Stimulated activated CD4-positive, alpha-beta T cell treated with anti-CD3 and anti-CD28 coated beads, Interleukin-15, amount 100 ng/mL, for 1 hour (primary cell): ENCODE data around the gene CFAP45.

ENCODE experiments used
- DNase-seq, 2 donors: peaks; one replicate each; pipeline ENCODE4 v3.0.0-alpha.2; 2020; ENCODE audit warnings: low read depth in 1 of 2, low spot score in 1 of 2

Gene CFAP45

GRCh38 chr1:159880430-159880829, 19.5 kb downstream of the CFAP45 start:
- no peak for DNase-seq

- DNase-seq: no peak
Observed at GRCh38 chr1:159879977-159880376, 20.0 kb downstream of the CFAP45 start.

- DNase-seq: no peak
Observed at GRCh38 chr1:159879136-159879535, 20.8 kb downstream of the CFAP45 start.

DNA sequence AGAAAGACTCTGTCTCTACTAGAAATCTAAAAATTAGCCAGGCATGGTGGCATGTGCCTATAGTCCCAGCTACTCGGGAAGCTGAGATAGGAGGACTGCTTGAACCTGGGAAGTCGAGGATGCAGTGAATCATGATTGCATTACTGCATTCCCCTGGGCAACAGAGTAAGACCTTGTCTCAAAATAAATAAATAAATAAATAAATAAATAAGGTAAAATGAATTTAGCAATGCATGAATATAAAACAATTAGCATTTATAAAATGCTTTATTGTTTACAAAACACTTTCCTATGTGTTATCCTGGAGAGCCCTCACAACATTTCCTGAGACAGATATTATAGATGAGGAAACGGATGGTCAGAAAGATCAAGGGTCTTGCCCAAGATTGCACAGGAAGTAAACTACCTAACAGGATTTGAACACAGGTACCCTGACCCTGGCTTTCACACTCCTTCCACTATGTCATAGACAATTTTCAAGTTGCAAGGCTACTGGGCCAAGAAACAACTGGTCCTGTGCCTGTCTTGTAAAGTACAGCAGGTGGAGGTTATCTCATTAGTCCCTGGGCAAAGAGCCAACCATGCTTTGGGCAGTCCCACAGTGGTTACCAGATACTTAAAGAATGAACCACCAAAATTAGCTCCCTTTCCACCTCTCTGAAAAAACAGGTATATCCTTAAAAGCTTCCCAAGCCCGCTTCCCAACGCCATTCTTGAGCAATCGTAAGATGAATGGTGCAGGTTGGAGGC, 22.1 kb downstream of the CFAP45 start:
- DNase-seq: no peak

DNA sequence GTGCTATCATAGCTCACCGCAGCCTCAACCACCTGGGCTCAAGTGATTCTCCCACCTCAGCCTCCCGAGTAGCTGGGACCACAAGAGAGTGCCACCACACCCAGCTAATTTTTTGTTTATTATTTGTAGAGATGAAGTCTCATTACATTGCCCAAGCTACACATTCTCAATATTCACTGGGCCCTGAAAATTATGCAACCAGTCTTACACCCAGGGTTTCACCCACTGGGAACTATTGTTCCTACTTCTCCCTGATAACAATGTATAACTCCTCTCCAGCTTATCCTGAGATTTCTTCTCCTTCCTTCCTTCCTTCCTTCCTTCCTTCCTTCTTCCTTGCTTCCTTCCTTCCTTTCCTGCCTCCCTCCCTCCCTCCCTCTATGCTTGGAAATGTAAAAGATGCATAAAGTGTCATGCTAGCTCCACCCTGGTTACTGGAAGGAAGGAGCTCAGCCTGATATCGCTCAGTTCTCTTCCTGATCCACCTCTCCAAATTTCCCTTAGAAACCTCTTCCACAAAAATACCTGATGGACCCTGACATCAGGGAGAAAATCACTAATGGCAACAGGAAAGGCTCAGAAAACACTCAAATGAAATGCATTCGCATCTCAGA, 26.3 kb downstream of the CFAP45 start:
- no peak for DNase-seq

DNA sequence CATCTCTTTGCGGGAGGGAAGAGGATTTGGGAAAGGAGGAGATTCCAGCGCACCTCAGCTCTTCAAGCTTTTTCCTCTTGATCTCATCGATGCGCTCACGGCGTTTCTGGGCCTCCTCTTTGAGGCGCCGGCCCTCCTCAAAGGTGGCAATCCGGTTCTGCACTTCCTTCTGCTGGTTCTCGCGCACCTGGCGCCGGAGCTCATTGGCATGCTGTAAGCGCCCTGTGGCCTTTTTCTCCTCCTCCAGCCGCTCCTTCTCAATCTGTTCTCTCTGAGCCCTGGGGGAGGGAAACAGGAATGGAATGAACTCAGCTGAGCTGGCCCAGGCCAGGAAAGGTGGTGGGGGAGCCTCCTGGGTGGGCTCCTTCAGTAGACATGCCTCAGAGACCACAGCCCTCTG, 27.1 kb downstream of the CFAP45 start:
- no peak for DNase-seq

DNA sequence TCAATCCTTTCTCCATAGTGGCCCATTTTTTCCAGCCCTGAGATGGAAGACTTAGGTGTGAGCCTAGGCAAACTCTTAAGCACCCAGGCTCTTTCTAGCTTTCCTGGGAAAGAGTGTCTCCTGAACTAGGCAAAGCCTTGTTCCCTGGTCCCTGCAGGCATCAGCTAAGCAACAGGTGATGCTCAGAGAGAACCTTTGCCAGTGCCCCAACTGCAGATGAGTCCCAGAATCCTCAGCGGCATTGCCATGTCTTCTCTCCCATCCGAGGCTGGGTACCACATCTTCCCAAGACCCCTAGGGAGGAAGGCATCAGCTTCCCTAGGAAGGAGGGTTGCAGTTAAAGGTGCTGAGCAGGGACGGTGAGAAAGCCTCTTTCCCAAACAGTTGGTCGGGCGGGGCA, 29.3 kb downstream of the CFAP45 start:
- DNase-seq: no peak

- no peak for DNase-seq
Observed at GRCh38 chr1:159869607-159870006, 30.4 kb downstream of the CFAP45 start.

- no peak for DNase-seq
Observed at GRCh38 chr1:159869173-159869572, 30.8 kb downstream of the CFAP45 start.

DNA sequence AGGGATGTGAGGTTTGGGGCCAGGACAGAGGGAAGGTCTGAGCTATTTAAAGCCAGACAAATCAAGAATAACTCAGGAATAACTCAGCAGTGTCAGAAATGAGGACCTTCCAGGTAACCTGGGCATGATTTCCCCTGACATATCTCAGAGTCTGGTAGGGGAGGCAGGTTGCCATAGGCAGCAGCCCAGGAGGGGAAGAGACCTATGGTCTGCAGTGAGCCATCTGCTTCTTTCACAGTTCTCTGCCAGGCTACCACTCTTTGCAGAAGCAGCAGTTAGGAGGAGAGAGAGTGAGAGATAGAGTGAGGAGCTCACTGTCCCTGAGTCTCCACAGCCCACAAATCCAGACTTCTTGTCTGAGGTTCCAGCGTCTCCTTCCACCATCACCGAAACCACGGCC, 31.2 kb downstream of the CFAP45 start:
- DNase-seq: no peak

- DNase-seq: no peak
Observed at GRCh38 chr1:159867664-159868026, 32.3 kb downstream of the CFAP45 start.

GRCh38 chr1:159866905-159867663, 32.9 kb downstream of the CFAP45 start:
- no peak for DNase-seq

GRCh38 chr1:159866066-159866465, 33.9 kb downstream of the CFAP45 start:
- DNase-seq: no peak

DNA sequence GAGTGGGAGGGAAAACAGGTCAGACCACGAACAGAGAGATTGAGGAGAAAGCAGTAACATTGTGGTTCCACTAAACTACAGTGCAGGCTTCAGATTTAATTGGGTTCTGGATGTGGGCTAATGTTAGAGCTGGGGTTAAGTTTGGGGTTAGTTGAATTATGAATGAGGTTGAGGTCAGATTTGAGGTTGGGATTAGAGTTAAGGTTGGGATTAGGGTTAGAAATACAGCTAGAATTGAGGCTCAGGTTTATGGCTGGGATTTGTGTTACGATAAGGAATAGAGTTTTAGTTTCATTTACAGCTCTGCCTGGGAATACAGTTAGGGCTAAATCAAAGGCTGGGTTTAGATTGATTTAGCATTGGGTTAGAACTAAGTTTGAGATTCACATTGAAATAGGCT, 35.7 kb downstream of the CFAP45 start:
- no peak for DNase-seq

DNA sequence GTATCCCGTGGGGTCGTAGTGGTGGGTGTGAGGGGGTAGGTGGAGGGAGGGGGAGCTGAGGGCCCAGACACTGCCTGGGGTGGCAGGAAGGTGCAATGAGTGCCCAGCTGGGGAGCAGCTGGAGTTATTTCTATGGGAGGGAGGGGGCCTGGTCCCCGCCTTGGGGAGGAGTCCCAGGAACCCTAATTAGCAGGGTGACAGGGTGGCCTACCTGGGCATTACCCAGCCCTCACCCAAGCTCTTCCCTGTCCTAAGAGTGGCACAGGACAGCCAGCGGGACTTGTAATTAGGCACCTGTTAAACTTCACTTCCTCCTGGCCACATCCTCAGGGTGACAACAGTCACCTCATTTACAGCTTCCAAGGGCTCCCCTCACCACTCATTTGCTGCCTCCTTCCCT, 37.4 kb downstream of the CFAP45 start, which contains the start of gene VSIG8:
Gene VSIG8 (minus strand): TSS at position 101 of the 400 bp plus-strand sequence. CDS start 136 bp downstream, outside the sequence.
- no peak for DNase-seq

DNA sequence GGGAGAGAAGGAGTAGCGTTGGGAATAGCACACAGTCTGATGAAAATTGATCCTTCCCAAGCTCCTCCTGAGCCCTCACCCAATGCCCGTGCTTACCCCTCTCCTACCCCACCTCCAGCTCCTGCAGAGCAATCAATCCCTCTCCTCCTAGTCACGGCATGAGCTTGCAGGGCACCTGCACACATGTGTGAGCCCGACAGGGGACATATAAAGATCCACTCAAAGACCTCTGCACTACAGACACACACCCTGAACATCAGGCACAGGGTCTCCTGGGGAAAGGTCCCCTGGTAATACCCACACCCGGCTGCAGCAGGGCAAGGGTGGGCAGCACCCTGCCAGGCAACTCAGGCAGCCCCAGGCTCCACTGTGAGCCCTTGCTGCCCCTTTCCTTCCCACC, 37.9 kb downstream of the CFAP45 start:
- no peak for DNase-seq

- DNase-seq: no peak
Observed at GRCh38 chr1:159861218-159861617, 38.7 kb downstream of the CFAP45 start.

DNA sequence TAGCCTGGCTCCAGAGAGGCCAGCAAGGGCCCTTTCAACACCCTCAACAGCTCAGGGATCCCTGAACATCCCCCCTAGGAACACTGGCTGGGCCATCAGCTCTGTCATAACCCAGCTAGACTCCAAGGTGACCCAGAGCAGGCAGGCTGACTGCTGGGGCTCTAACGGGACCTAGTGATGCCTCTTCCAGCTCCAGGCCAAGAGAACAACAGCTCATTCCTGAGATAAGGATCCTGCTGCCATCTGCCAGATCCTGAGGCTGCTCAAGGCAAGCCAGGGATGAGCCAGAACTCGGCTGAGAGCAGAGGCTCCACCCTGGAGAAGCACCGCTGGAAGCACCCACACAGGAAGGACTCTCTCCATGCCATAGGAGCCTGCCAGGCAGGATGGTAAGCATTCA, 39.5 kb downstream of the CFAP45 start:
- no peak for DNase-seq

GRCh38 chr1:159859767-159860322, 40.1 kb downstream of the CFAP45 start:
- DNase-seq: no peak

DNA sequence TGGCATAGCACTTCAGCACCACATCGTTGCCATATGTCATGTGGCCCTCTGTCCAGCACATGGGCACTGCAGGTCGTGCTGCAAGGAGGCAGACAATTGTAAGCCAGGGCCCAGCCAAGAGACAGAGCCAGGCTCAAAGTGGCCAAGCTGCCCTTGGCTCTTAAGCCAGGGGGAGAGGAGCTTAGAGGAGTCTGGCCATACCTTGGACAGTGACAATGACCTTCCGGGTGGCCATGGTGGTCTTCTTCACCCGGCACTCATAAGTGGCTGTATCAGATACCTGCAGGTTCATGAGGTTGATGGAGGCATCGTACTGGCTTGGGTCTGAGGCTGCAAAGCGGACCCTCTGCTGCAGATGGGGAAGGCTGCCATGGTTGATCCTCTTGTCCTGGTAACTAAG, 42.1 kb downstream of the CFAP45 start:
- DNase-seq: no peak

GRCh38 chr1:159856576-159856975, 43.4 kb downstream of the CFAP45 start:
- no peak for DNase-seq

GRCh38 chr1:159855709-159856108, 44.3 kb downstream of the CFAP45 start:
- no peak for DNase-seq
